Measurements from ENCODE around the gene CHN1.

GRCh38 chr2:174792309-174793025 lies 212.7 kb downstream of the CHN1 start:
- TF ChIP-seq POLR2A (IDR thresholded peaks at IDR 0.05): no peak
- TF ChIP-seq, protein P1, sequence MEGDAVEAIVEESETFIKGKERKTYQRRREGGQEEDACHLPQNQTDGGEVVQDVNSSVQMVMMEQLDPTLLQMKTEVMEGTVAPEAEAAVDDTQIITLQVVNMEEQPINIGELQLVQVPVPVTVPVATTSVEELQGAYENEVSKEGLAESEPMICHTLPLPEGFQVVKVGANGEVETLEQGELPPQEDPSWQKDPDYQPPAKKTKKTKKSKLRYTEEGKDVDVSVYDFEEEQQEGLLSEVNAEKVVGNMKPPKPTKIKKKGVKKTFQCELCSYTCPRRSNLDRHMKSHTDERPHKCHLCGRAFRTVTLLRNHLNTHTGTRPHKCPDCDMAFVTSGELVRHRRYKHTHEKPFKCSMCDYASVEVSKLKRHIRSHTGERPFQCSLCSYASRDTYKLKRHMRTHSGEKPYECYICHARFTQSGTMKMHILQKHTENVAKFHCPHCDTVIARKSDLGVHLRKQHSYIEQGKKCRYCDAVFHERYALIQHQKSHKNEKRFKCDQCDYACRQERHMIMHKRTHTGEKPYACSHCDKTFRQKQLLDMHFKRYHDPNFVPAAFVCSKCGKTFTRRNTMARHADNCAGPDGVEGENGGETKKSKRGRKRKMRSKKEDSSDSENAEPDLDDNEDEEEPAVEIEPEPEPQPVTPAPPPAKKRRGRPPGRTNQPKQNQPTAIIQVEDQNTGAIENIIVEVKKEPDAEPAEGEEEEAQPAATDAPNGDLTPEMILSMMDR (IDR thresholded peaks at IDR 0.05): no peak
